Measurements from ENCODE around the gene LIME1.

Gene LIME1

GRCh38 chr20:63739130-63740069 lies 2.9 kb downstream of the LIME1 start, which contains the start of gene SLC2A4RG:
TSS of gene SLC2A4RG (plus strand) at chr20:63739776. CDS start at chr20:63739913, 137 bp downstream.
- peak; percentile 83 for DNase-seq

DNA sequence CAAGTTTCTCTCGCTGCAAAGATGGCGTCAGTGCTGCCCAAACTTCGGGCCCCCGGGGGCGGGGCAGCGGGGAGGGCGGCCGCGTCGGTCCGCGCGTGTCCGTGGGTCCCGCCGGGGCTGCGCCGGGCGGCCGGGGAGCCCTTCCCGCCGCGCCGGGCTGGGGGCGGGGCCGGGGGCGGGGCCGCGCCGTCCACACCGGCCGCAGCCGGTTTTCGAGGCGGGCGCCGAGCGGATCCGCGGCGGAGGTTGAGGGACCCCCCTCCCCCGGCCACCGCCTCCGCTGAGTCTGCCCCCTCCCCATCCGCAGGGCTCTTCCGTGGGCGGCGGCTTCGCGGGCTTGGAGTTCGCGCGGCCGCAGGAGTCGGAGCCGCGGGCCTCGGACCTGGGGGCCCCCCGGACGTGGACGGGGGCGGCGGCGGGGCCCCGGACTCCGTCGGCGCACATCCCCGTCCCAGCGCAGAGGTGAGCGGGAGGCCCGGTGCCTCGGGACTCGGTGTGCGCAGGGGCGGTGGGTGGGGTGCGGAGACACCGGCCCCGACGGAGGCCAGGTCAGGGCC lies 3.7 kb downstream of the LIME1 start:
- DNase-seq = peak; percentile 69

DNA sequence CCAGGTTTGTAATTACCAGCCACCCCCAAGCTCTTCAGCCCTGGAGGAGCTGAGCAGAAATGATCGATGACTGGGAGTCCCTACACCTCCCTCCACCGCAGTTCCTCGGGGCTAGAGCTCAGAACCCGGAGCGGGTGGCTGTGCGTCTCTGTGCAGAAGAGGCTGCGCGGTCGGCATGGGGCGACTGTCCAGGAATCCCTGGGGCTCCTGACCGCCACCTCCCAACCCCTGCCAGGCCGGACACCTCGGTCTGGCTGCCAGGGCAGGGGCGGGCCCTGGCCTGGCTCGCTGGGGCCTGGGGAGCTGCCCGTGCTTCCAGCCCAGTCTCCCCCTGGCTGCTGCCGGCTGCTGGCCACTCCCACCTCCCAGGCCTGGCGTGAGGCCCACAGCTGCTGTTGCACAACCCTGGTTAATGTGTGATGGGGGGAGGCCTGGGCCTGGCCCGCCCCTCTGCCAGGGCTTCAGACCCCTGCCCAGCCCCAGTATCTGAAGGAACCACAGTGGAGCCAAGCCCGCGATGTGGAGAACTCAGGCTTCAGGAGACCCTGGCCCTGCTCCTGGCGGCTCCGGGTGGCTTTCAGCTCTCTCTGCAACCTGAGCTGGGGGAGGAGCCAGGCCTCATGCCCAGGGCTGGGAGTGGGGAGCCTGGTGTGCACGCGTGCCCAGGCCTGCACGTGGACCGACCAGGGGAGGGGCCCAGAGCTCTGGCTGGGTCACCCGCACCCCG lies 4.3 kb downstream of the LIME1 start:
- peak; percentile 46 for DNase-seq

DNA sequence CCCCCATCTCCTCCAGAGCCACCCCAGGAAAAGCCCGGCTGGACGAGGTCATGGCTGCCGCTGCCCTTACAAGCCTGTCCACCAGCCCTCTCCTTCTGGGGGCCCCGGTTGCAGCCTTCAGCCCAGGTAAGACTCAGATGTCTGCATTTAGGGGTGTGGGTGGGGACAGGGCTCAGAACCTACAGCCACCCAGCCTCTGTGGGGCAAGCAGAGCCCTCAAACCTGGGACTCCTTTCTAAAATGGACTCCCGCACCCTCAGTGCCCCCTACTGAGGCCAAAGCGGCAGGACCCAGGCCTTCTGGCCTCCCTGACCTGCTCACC lies 4.9 kb downstream of the LIME1 start:
- no peak for DNase-seq

DNA sequence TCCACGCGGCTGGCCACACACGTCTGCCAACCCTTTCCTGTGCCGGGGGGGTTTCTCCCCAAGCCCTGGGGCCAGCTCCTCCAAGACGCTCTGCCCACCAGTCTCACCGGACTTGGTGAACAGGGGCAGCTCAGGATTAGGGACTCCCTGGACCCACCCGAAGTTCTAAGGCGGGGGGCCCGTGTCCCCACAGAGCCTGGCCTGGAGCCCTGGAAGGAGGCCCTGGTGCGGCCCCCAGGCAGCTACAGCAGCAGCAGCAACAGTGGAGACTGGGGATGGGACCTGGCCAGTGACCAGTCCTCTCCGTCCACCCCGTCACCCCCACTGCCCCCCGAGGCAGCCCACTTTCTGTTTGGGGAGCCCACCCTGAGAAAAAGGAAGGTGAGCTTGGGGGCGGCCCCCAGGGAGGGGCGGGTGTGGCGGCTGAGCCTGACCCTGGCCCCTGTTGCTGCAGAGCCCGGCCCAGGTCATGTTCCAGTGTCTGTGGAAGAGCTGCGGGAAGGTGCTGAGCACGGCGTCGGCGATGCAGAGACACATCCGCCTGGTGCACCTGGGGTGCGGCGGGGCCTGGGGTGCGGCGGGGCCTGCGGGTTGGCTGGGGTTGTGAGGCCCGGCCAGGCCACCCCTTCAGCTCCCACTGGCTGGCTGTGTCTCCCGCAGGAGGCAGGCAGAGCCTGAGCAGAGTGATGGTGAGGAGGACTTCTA lies 5.4 kb downstream of the LIME1 start:
- DNase-seq = no peak

DNA sequence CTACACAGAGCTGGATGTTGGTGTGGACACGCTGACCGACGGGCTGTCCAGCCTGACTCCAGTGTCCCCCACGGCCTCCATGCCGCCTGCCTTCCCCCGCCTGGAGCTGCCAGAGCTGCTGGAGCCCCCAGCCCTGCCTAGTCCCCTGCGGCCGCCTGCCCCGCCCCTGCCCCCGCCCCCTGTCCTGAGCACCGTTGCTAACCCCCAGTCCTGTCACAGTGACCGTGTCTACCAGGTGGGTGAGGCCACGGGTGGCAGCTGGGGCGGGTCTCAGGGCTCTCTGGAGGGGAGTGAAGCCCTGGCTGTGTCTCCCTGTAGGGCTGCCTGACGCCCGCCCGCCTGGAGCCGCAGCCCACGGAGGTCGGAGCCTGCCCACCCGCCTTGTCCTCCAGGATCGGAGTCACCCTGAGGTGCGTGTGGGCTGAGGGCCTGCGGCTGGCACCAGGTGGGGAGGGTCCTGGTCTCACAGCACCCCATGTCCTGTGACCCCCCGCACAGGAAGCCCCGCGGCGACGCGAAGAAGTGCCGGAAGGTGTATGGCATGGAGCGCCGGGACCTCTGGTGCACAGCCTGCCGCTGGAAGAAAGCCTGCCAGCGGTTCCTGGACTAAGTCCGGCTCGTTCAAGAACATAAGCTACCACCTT lies 6.0 kb downstream of the LIME1 start:
- no peak for DNase-seq

DNA sequence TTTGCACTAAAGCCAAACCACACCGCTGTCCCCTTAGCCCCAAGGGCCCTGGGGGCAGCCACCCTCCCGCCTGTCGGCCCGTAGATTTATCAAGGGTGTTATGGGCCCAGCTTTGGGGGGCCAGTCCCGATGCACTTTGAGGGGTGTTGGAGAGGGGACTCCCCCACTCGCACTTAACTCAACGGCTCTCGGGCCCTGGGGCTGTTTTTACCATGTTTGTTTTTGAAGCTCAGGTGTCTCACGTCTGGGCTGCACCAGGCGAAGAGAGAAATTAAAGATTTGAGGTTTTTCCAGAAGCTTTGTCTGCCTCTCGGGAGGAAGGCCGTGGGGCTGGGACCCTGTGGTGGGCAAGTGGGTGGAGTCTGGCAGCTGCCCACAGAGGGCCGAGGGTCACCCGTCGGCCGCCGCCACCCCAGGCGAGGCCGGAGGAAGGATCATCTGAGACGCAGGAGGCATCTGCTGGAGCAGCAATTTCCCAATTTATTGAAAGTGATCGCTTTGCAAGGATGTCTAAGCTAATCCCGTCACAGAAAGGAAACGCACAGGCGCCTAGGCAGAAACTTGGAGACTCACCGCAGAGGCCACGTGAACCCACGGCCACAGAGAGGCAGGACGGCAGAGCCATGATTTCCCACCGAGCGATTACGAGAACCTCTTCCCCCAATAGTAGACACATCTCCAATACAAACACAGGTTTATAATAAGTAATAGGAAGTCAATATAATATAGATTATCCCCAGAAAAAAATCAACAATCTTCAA lies 6.9 kb downstream of the LIME1 start:
- DNase-seq = no peak

DNA sequence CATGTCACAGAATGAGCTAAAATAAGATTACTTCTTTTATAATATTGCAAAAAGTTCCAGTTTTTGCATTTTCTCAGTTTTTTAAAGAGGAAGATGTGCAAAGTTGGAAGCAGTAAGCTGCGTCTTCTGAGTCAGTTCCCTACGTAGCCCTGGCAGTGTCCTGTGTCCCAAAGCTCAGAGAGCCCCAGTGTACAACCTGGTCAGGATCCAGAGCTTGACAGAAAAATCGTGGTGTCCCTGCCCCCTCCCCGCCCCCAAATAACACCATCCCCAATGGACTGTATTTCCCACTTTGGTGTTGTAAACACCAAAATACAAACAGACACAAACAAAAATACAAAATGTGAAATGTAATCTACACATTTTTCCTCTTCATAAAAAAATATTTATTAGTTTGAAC lies 7.7 kb downstream of the LIME1 start:
- DNase-seq = no peak

DNA sequence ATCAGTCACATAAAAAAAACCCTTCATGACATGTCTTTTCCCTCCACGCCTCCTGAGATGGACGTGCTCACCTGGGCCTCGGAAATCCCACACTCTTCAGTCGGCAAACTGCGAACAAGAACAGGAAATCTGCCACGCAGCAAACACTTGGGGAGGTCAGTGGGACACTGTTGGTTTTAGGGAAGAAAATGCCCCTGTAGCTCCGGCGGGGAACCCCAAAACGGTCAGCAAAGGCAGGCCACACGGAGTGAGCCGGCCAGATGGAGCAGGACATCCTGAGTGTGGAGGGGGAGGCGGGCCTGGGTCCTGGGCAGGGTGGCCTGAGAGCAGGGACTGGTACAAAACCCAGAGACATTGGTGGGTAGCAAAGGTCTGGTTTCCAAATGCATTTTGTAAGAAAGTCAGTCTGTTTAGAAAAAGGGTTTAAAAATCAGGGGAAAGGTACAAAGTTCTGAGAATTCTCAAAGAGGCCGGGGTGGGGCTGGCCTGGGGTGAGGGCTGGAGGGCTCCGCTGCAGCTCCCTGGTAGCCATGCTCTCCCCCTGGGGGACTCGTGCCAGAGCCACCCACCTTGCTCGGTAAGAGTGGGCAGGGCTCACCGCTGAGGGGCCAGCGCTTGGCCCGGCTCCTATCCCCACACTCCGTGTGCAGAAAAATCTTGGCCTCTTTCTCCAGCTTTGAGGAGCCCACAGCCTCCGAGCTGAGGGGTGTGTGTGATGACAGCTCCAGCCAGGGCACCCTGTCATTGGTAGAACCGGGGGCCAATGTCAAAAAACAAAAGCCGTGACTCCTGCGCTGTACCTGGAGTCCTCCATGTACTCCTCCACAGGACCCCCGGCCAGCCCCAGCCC lies 8.3 kb downstream of the LIME1 start:
- no peak for DNase-seq

DNA sequence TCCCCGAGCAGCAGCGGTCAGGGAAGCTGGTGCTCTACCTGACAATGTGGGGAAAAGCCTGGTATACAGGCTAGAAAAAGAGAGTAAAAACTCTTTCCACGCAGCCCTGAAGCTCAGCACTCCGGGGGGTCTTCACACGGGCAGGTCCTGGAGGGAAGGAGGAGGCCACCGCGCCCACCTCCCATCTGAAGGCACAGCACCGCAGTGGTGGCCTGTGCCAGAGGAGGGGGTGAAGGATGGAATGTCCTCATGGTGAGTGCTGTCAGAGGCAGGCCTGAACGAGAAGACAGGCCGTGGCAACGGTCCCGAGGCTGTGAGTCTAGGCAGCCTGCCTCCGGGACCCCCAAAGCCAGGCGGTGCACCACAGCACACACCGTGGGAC lies 9.0 kb downstream of the LIME1 start:
- no peak for DNase-seq

DNA sequence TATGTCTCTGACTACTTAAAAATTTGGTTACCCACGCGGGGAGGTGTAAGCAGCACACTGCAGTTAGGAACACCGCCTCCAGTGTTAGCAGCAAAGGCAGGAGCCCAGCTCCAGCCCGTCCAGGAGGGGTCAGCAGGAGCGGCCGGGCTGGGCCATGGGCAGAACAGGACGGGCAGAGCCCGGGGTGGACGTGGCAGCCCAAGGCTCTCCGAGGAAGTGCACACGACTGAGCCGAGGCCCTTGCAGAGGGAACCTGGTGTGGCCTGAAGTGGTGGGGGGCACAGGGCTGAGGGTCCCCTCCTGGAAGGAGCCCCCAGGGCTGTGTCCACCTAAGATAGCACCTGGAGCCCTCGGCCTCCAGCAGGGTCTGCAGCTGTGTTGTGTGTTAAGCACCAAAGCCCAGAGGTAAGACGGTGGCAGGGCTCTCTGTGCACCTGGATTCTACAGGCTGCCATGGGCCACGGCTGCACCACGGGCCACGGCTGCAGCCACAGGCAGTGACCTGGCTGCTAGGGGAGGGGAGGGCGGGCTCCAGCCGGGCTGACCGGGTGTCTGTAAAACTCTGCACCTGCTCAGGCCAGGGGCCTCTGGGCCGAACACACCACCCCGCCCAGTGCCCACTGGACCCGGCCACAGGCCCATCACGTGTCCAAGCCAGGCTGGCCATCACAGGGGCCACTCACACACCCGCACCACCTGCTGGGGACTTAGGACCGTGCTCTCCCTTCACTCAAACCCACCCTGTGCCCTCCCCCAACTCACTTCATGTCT lies 9.7 kb downstream of the LIME1 start:
- DNase-seq = no peak

DNA sequence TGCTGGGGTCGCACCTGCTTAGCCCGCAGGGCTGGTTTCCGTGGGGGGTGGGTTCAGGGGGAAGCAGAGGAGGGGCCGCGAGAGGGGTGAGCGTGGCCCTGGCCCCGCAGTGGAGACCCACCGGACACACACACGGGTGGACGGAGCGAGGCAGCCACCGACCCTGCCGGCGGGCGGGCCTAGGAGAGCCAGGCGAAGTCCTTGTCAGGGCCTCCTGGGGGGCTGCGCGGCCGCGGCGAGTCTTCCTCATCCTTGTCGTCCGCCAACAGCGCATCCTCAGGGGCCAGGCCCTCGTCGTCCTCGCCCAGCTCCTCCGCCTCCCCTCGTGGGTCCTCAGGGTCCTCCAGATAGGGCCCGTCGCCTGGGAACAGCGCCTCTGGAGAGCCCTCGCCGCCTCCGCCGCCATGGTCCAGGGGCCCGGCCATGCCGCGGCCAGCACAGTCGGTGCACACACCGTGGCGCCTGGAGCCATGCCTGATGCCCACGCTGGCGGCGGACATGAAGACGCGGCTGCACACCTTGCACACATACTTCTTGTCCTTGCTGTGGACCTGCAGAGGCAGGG lies 10.4 kb downstream of the LIME1 start:
- no peak for DNase-seq

- DNase-seq = no peak
Measured at GRCh38 chr20:63747622-63748069, 11.2 kb downstream of the LIME1 start.

DNA sequence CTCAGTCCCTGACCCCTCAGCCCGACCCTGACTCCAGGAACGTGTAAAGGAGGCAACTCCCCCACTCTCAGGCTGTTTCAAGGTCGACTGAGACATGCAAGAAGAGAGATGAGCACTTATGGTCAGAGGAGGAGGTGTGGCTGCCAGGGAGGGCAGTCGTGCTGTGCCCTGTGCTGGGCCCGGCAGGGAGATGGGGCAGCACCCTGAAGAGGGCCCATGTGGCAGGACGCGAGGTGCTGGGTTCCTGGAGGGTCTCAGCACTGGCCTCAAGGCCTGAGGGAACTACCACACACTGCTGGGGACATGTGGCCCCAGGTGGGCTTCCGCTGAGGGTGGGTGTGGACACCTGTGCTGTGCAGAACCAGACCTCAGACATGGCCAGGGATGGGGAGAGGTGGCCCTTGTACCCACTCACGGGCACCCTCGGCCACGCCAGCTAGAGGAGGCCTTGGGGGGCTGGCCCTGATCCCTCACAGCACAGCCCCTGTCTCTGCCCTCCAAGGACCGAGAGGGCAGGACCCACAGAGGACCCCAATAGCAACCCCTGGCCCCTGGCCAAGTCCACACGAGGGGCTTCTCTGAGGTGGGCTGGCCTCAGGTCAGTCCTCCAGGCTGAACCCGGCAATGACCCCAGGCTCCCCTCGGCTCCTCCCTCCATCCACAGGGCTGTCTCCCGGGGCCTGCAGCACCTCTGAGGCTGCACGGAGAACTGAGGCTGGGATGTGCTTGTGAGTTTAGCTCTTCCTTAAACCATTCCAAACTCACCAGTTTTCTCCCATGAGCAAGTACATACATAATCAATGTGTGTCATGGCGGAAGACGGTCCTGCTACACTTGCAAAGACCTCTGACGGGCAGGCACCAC lies 11.8 kb downstream of the LIME1 start:
- DNase-seq = no peak

DNA sequence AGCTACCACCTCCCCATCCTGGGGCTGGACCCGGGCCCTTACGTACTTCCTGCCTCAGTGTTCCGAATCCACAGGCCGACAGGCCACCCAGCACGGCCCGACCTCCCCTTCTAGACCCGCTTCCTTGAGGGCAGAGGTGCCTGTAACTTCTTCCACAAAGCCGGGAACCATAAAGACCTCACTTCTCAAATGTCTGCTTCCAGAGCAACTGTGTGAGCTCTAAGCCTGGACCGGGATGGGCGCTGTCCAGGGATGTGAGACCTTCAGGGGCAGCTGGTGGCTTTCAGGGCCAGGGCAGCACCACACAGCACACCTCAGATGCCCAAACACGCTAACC lies 12.4 kb downstream of the LIME1 start:
- DNase-seq = no peak

DNA sequence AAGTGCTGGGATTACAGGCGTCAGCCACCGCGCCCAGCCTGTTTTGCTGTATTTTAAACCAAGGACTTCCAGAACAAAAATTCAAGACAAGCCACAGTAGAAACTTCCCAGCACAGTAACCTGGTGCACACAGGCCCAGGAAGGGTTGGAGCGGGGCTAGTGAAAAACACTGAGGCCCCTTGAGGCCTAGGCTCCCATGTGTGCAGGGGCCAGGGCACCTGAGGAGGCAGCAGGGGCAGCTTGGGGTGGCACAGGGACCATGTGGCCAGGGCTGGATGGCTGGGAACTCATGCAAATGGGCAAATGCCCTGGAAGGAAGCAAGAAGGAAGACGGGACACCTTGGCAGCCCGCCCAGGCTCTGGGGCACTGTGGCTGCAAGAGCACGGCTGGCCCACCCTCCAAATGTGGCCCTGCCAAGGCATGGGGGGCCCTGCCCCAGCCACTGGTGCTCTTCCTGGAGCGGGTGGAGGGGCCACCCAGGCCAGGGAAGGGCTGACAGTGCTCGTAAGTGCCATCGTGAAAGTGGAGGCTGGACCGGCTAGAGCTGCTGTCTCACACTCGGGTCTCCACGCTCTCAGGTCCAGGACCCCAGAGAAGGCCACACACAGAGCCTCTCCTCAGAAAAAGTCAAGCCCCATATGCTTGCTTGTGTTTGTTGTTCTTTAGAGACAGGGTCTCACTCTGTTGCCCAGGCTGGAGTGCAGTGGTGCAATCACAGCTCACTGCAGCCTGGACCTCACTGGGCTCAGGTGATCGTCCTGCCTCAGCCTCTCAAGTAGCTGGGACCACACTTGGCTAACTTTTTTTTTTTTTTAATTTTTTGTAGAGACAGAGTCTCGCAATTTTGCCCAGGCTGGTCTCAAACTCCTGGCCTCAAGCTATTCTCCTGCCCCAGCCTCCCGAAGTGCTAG lies 13.4 kb downstream of the LIME1 start:
- no peak for DNase-seq

GRCh38 chr20:63750807-63751470 lies 14.5 kb downstream of the LIME1 start:
- peak; percentile 88 for DNase-seq
